HCT116 (cell line): ENCODE data around the gene GBE1. TPM values are rescaled to one million over a fixed set of nuclear protein-coding genes. Genes with fewer than 3 reads are reported as not detected.

Source experiments
- ATAC-seq: fragments of 200-7000 bp; cut with Tn5 transposase; 2 replicates; pipeline ENCODE4 v1.9.1; 2020; ENCODE audit warnings: mild to moderate bottlenecking, moderate library complexity
- BruUV-seq: library from RNA; stranded (reverse); fragments of 400-500 nt; replicated peaks from 2 replicates; lab custom pipeline; 2021; lab: Mats Ljungman, UMichigan
- CTCF ChIA-PET: fragments of 300-600 bp; sonication (Branson Sonifier 250); formaldehyde crosslinking; loops from one replicate; lab custom pipeline; 2021; ENCODE audit warnings: antibody characterized with exemption; lab: Charles Lee
- POLR2A ChIA-PET: fragments of 300-600, 350-600 bp; sonication (Branson Sonifier 250); formaldehyde crosslinking; loops from one replicate; lab custom pipeline; 2021; ENCODE audit warnings: antibody characterized with exemption; lab: Charles Lee
- RAD21 ChIA-PET, 2 experiments: fragments of 300-600 bp; sonication (Branson Sonifier 250); formaldehyde crosslinking; loops; one replicate each; lab custom pipeline; 2023; ENCODE audit warnings: low total read pairs in 2 of 2; ENCODE audit not compliant: uncharacterized antibody in 2 of 2, unreplicated experiment in 2 of 2, low non-redundant PET in 1 of 2; lab: Charles Lee
- DNase-seq: peaks from one replicate; pipeline ENCODE4 v3.0.0-alpha.2; 2010; ENCODE audit warnings: low read depth, low spot score
- H2AFZ ChIP-seq: fragments of 200-600 bp; shearing (Covaris generic), sonication (generic); 2 replicates; pipeline ENCODE4 v1.6.1; 2017; ENCODE audit warnings: low read depth, mixed run types, mixed read lengths, antibody characterized with exemption, low read length; ENCODE audit not compliant: poor library complexity, severe bottlenecking
- H3K27ac ChIP-seq: 2 replicates; pipeline ENCODE4 v1.5.1; 2012; ENCODE audit warnings: low read depth, low read length
- H3K27me3 ChIP-seq: fragments of 200-600 bp; sonication (generic); 2 replicates; pipeline ENCODE4 v1.6.1; 2016; ENCODE audit warnings: mixed run types, low read length, mixed read lengths; ENCODE audit not compliant: insufficient read depth
- H3K36me3 ChIP-seq, 2 experiments: fragments of 200-500 bp in 1 of 2; fragments of 200-600 bp in 1 of 2; sonication (Bioruptor generic) in 1 of 2; sonication (generic) in 1 of 2; 2 replicates each; pipeline versions ENCODE4 v1.5.1 to v1.6.1; 2014 to 2016; ENCODE audit warnings: low read length in 2 of 2, inconsistent platforms in 1 of 2, mixed read lengths in 1 of 2, mixed run types in 1 of 2; ENCODE audit not compliant: insufficient read depth in 2 of 2, control insufficient read depth in 1 of 2
- H3K4me1 ChIP-seq, 2 experiments: fragments of 200-600 bp in 1 of 2; sonication (generic) in 1 of 2; 2 replicates each; pipeline versions ENCODE4 v1.5.1 to v1.6.1; 2012 to 2017; ENCODE audit warnings: low read length in 2 of 2, inconsistent platforms in 1 of 2, mild to moderate bottlenecking in 1 of 2, mixed read lengths in 1 of 2, mixed run types in 1 of 2, moderate library complexity in 1 of 2; ENCODE audit not compliant: insufficient read depth in 2 of 2, control insufficient read depth in 1 of 2
- H3K4me2 ChIP-seq: fragments of 200-600 bp; sonication (generic); 2 replicates; pipeline ENCODE4 v1.6.1; 2017; ENCODE audit warnings: mixed run types, low read length, mixed read lengths
- H3K4me3 ChIP-seq, 2 experiments: fragments of 200-600 bp in 1 of 2; sonication (generic) in 1 of 2; replicated peaks in 1 of 2; 2 replicates each; pipeline ENCODE4 v1.5.1; 2011 to 2016; ENCODE audit warnings: low read length in 2 of 2, control low read depth in 1 of 2, low read depth in 1 of 2, mild to moderate bottlenecking in 1 of 2, mixed read lengths in 1 of 2, mixed run types in 1 of 2
- H3K79me2 ChIP-seq: fragments of 200-600 bp; sonication (generic); 2 replicates; pipeline ENCODE4 v1.6.1; 2017; ENCODE audit warnings: mild to moderate bottlenecking, mixed run types, low read length, moderate library complexity, mixed read lengths; ENCODE audit not compliant: insufficient read depth
- H3K9ac ChIP-seq: fragments of 200-600 bp; sonication (generic); 2 replicates; pipeline ENCODE4 v1.6.1; 2016; ENCODE audit warnings: low read length, mixed read lengths
- H3K9me2 ChIP-seq: fragments of 200-600 bp; sonication (generic), shearing (Covaris generic); 2 replicates; pipeline ENCODE4 v1.6.1; 2017; ENCODE audit warnings: mixed run types, mild to moderate bottlenecking, moderate library complexity; ENCODE audit not compliant: insufficient read depth
- H3K9me3 ChIP-seq, 2 experiments: fragments of 200-500 bp in 1 of 2; fragments of 200-600 bp in 1 of 2; sonication (Bioruptor generic) in 1 of 2; sonication (generic) in 1 of 2; 2 replicates each; pipeline ENCODE4 v1.6.1; 2014 to 2017; ENCODE audit warnings: low read length in 2 of 2, mixed read lengths in 2 of 2, inconsistent platforms in 1 of 2, low read depth in 1 of 2, mild to moderate bottlenecking in 1 of 2, mixed run types in 1 of 2, moderate library complexity in 1 of 2; ENCODE audit not compliant: control insufficient read depth in 1 of 2, insufficient read depth in 1 of 2
- H4K20me1 ChIP-seq: fragments of 200-600 bp; sonication (generic), shearing (Covaris generic); 2 replicates; pipeline ENCODE4 v1.6.1; 2017; ENCODE audit warnings: mixed run types, mild to moderate bottlenecking, moderate library complexity; ENCODE audit not compliant: insufficient read depth
- CEBPB ChIP-seq: IDR thresholded peaks from 2 replicates; pipeline ENCODE4 v1.6.1; 2012; ENCODE audit warnings: low read depth
- EGR1 ChIP-seq: IDR thresholded peaks from 2 replicates; pipeline ENCODE4 v1.6.1; 2012; ENCODE audit warnings: low read depth
- ELF1 ChIP-seq: IDR thresholded peaks from 2 replicates; pipeline ENCODE4 v1.6.1; 2012; ENCODE audit warnings: low read depth, borderline replicate concordance
- EZH2 ChIP-seq: fragments of 200-600 bp; sonication (generic); IDR thresholded peaks from 2 replicates; pipeline ENCODE4 v1.6.1; 2017; ENCODE audit warnings: antibody characterized with exemption, mixed run types
- EZH2phosphoT487 ChIP-seq: fragments of 200-600 bp; IDR thresholded peaks from 2 replicates; pipeline ENCODE4 v1.6.1; 2018; ENCODE audit warnings: antibody characterized with exemption, borderline replicate concordance
- FOSL1 ChIP-seq: IDR thresholded peaks from 2 replicates; pipeline ENCODE4 v1.6.1; 2012; ENCODE audit warnings: low read depth
- RAD21 ChIP-seq: IDR thresholded peaks from 2 replicates; pipeline ENCODE4 v1.6.1; 2012; ENCODE audit warnings: low read depth, mild to moderate bottlenecking
- SIN3A ChIP-seq: IDR thresholded peaks from 2 replicates; pipeline ENCODE4 v1.6.1; 2012; ENCODE audit warnings: low read depth
- SP1 ChIP-seq: IDR thresholded peaks from 2 replicates; pipeline ENCODE4 v1.6.1; 2012; ENCODE audit warnings: low read depth
- SRF ChIP-seq: IDR thresholded peaks from 2 replicates; pipeline ENCODE4 v1.6.1; 2012; ENCODE audit warnings: low read depth
- YY1 ChIP-seq: IDR thresholded peaks from 2 replicates; pipeline ENCODE4 v1.6.1; 2011; ENCODE audit warnings: low read length, low read depth, moderate library complexity, mild to moderate bottlenecking; ENCODE audit not compliant: insufficient replicate concordance; ENCODE audit errors: extremely low read depth
- ZFX ChIP-seq: fragments of 450-650 bp; IDR thresholded peaks from 2 replicates; pipeline ENCODE4 v1.6.1; 2017
- intact Hi-C: fragments of 100-400 bp; cut with micrococcal nuclease; formaldehyde crosslinking; loops from 2 replicates; pipeline ENCODE4 v1.10.0; 2022
- total RNA-seq: library from RNA; stranded (reverse); gene quantifications from one replicate; pipeline ENCODE4 v1.2.1, GENCODE V29; 2021; ENCODE audit not compliant: unreplicated experiment
- TF ChIP-seq, protein P1 (sequence below): IDR thresholded peaks from 2 replicates; pipeline ENCODE4 v1.6.1; 2012; ENCODE audit warnings: low read depth
- TF ChIP-seq, protein P2 (sequence below): IDR thresholded peaks from 2 replicates; pipeline ENCODE4 v1.6.1; 2012
- TF ChIP-seq, protein P3 (sequence below), 3 experiments: fragments of 200-600 bp in 1 of 3; sonication (generic) in 1 of 3; IDR thresholded peaks in 2 of 3; conservative IDR thresholded peaks in 1 of 3; 2 replicates each; pipeline ENCODE4 v1.5.1; 2012 to 2017; ENCODE audit warnings: low read depth in 2 of 3, low read length in 2 of 3, antibody characterized with exemption in 1 of 3, borderline replicate concordance in 1 of 3, control low read depth in 1 of 3, mild to moderate bottlenecking in 1 of 3, mixed read lengths in 1 of 3, mixed run types in 1 of 3, moderate library complexity in 1 of 3; ENCODE audit not compliant: insufficient read depth in 1 of 3
- TF ChIP-seq, protein P4 (sequence below): IDR thresholded peaks from 2 replicates; pipeline ENCODE4 v1.6.1; 2012

Gene GBE1
- total RNA-seq, 1 experiment from 2014 or later = 27.7 TPM

DNA sequence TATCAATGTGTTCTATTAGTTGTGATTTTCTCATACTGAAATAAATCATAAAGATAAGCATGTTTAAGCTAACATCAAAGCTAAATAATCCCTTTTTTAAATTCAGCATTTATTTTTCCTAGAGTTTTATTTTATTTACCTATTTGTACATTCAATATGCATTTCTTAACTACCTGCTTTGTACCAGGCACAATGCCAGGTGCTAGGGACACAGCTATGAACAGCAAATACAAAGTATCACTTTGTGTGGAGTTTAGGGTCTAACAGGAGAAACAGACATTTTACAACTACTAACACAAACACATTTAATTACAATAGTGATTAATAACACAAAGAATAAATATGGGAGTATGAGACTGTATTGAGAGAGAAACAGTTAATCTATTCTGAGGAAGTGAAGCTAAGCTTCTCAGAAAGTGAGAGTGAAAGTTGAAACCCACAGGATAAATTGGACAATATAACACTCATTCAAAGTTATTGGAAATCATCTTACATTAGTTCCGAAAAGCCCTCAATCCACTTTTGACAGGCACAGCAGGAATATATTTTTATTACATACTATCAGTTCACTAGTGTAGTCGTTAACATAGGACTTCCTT is 159.6 kb downstream of the GBE1 start:
- H3K9me2 ChIP-seq = no peaks in the 10 kb centered on the region
- intact Hi-C loops = no loop called here
- no peak overlapping the region for H2AFZ ChIP-seq
- H4K20me1 ChIP-seq = no peaks in the 10 kb centered on the region; the same call in 1 of the 2 replicates
- no peaks in the 10 kb centered on the region for H3K79me2 ChIP-seq
- no peaks in the 10 kb centered on the region for H3K4me1 ChIP-seq
- no peaks in the 10 kb centered on the region for H3K27me3 ChIP-seq
- no peak overlapping the region for H3K27ac ChIP-seq
- ChIA-PET POLR2A (no interaction called here), CTCF (no interaction called here), RAD21 (no interaction called here)
- no peak for TF ChIP-seq SP1
- BruUV-seq = no TSS peak
- no peaks in the 10 kb centered on the region for H3K36me3 ChIP-seq
- no peak for DNase-seq
- H3K9ac ChIP-seq = no peak overlapping the region
- H3K4me3 ChIP-seq = no peak overlapping the region
- ATAC-seq = no peak
- no peaks in the 10 kb centered on the region for H3K9me3 ChIP-seq
- H3K4me2 ChIP-seq = no peak overlapping the region

DNA sequence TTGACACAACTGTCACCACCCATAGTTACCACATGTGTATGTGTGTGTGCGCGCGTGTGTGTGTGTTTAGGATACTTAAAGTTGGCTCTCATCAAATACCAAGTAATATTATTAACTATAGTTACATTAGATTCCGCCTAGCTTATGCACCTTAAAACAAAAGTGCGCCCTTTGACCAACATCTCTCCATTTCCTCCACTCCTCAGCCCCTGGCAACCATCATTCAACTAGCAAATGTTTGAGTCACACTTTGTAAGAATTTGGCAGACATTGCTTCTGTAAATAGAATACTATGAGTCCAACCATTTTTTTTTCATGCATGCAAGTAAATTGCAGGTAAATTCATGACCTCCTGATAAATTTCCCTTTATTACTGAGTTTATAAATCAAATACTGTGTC is 169.3 kb downstream of the GBE1 start:
- H3K9ac ChIP-seq = no peak overlapping the region
- H3K4me1 ChIP-seq = no peaks in the 10 kb centered on the region
- intact Hi-C loops = no loop called here
- H3K27ac ChIP-seq = no peak overlapping the region
- ATAC-seq (no peak), DNase-seq (no peak)
- H4K20me1 ChIP-seq = no peaks in the 10 kb centered on the region
- H2AFZ ChIP-seq = no peak overlapping the region
- H3K9me3 ChIP-seq = no peaks in the 10 kb centered on the region
- ChIA-PET RAD21 (no interaction called here), CTCF (interaction anchor here (1.7 kb wide), 1 partner anchor 10 kb away, joined by 3 read pairs; no protein-coding TSS in a partner anchor), POLR2A (no interaction called here)
- H3K27me3 ChIP-seq = no peaks in the 10 kb centered on the region
- H3K9me2 ChIP-seq = no peaks in the 10 kb centered on the region
- H3K4me3 ChIP-seq = no peak overlapping the region
- H3K36me3 ChIP-seq = no peaks in the 10 kb centered on the region
- no peak overlapping the region for H3K4me2 ChIP-seq
- TF ChIP-seq CEBPB = no peak
- TF ChIP-seq ELF1 = no peak
- no peak for TF ChIP-seq YY1
- TF ChIP-seq ZFX = no peak
- no peak for TF ChIP-seq FOSL1
- TF ChIP-seq, protein P1, sequence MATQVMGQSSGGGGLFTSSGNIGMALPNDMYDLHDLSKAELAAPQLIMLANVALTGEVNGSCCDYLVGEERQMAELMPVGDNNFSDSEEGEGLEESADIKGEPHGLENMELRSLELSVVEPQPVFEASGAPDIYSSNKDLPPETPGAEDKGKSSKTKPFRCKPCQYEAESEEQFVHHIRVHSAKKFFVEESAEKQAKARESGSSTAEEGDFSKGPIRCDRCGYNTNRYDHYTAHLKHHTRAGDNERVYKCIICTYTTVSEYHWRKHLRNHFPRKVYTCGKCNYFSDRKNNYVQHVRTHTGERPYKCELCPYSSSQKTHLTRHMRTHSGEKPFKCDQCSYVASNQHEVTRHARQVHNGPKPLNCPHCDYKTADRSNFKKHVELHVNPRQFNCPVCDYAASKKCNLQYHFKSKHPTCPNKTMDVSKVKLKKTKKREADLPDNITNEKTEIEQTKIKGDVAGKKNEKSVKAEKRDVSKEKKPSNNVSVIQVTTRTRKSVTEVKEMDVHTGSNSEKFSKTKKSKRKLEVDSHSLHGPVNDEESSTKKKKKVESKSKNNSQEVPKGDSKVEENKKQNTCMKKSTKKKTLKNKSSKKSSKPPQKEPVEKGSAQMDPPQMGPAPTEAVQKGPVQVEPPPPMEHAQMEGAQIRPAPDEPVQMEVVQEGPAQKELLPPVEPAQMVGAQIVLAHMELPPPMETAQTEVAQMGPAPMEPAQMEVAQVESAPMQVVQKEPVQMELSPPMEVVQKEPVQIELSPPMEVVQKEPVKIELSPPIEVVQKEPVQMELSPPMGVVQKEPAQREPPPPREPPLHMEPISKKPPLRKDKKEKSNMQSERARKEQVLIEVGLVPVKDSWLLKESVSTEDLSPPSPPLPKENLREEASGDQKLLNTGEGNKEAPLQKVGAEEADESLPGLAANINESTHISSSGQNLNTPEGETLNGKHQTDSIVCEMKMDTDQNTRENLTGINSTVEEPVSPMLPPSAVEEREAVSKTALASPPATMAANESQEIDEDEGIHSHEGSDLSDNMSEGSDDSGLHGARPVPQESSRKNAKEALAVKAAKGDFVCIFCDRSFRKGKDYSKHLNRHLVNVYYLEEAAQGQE = no peak
- TF ChIP-seq, protein P2, sequence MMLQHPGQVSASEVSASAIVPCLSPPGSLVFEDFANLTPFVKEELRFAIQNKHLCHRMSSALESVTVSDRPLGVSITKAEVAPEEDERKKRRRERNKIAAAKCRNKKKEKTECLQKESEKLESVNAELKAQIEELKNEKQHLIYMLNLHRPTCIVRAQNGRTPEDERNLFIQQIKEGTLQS = no peak
- TF ChIP-seq EZH2 = no peak
- no peak for TF ChIP-seq SRF
- no peak for TF ChIP-seq SIN3A
- no peak for TF ChIP-seq EGR1
- TF ChIP-seq, protein P3, sequence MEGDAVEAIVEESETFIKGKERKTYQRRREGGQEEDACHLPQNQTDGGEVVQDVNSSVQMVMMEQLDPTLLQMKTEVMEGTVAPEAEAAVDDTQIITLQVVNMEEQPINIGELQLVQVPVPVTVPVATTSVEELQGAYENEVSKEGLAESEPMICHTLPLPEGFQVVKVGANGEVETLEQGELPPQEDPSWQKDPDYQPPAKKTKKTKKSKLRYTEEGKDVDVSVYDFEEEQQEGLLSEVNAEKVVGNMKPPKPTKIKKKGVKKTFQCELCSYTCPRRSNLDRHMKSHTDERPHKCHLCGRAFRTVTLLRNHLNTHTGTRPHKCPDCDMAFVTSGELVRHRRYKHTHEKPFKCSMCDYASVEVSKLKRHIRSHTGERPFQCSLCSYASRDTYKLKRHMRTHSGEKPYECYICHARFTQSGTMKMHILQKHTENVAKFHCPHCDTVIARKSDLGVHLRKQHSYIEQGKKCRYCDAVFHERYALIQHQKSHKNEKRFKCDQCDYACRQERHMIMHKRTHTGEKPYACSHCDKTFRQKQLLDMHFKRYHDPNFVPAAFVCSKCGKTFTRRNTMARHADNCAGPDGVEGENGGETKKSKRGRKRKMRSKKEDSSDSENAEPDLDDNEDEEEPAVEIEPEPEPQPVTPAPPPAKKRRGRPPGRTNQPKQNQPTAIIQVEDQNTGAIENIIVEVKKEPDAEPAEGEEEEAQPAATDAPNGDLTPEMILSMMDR (IDR thresholded peaks at IDR 0.05 in 2 of 3, conservative IDR thresholded peaks at IDR 0.05 in 1 of 3; ENCODE audit: borderline replicate concordance in 1 of 3, insufficient read depth in 1 of 3, low read depth in 2 of 3, low read length in 2 of 3) = no peak
- no peak for TF ChIP-seq EZH2phosphoT487
- TF ChIP-seq RAD21 = no peak
- TF ChIP-seq SP1 = no peak
- TF ChIP-seq, protein P4, sequence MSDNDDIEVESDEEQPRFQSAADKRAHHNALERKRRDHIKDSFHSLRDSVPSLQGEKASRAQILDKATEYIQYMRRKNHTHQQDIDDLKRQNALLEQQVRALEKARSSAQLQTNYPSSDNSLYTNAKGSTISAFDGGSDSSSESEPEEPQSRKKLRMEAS = no peak
- no TSS peak for BruUV-seq
- H3K79me2 ChIP-seq = no peaks in the 10 kb centered on the region
